ENCODE measurements around the gene WSB1.

WSB1 gene

GRCh38 chr17:27357236-27357635 lies 63.3 kb downstream of the WSB1 start:
- no peak for DNase-seq (ENCODE audit: low read depth, low spot score)

- DNase-seq (ENCODE audit: low read depth, low spot score) = no peak
Observed at GRCh38 chr17:27360507-27360906, 66.6 kb downstream of the WSB1 start.

GRCh38 chr17:27361695-27362094 lies 67.8 kb downstream of the WSB1 start:
- DNase-seq (ENCODE audit: low read depth, low spot score) = no peak

- no peak for DNase-seq (ENCODE audit: low read depth, low spot score)
Observed at GRCh38 chr17:27362503-27362902, 68.6 kb downstream of the WSB1 start.

GRCh38 chr17:27362909-27363308 lies 69.0 kb downstream of the WSB1 start:
- no peak for DNase-seq (ENCODE audit: low read depth, low spot score)

GRCh38 chr17:27363326-27363725 lies 69.4 kb downstream of the WSB1 start:
- no peak for DNase-seq (ENCODE audit: low read depth, low spot score)

All from smooth muscle cell of the brain vasculature (primary cell).